ENCODE data around the gene PTPRD.

DNA sequence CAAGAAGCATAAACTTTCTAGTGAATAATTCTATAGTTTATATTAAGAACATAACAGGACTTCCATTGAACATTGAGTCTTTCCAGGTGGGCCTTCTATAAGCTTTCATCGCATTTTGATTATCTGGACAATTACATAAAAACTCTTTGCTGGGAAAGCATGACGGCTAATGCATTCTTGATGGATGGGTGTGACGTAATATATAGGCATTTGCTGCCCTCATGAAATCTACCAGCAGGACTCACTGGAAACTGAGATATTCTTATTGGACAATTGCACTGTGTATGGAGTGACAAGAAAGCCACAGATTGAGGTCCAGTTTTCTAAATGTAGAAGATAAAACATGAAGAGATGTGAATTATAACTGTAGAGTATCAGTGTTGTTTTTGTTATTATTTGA, 15.0 kb downstream of the PTPRD start:
- no peak for TF ChIP-seq SUZ12 (IDR thresholded peaks at IDR 0.05; ENCODE audit: extremely low read depth, insufficient read depth, insufficient read length)
- TF ChIP-seq YY1 (IDR thresholded peaks at IDR 0.05; ENCODE audit: insufficient read depth, insufficient read length): no peak
